Smooth muscle cell of the brain vasculature (primary cell): ENCODE results near the gene DNAJB2.
"Not testable (repeated sequence)": the region's sequence is repeated elsewhere in the genome, so short reads cannot be mapped to it uniquely, and the experiment has no call there.

Experiments used
- DNase-seq: peaks from one replicate; pipeline ENCODE4 v3.0.0-alpha.2; 2012; ENCODE audit warnings: low read depth, low spot score

DNAJB2 gene

GRCh38 chr2:219285373-219285735 lies 6.2 kb downstream of the DNAJB2 start:
- no peak for DNase-seq

GRCh38 chr2:219285894-219286425 lies 6.8 kb downstream of the DNAJB2 start:
- no peak for DNase-seq

GRCh38 chr2:219286436-219287115 lies 7.4 kb downstream of the DNAJB2 start:
- DNase-seq: no peak

GRCh38 chr2:219287116-219287440 lies 7.9 kb downstream of the DNAJB2 start:
- DNase-seq: not testable (repeated sequence)

GRCh38 chr2:219287580-219288265 lies 8.6 kb downstream of the DNAJB2 start:
- no peak for DNase-seq

GRCh38 chr2:219289195-219289536 lies 10.0 kb downstream of the DNAJB2 start:
- no peak for DNase-seq

GRCh38 chr2:219289537-219290361 lies 10.6 kb downstream of the DNAJB2 start:
- no peak for DNase-seq

GRCh38 chr2:219290381-219291171 lies 11.4 kb downstream of the DNAJB2 start:
- no peak for DNase-seq

- DNase-seq: no peak
These were observed 12.2 kb downstream of the DNAJB2 start for GRCh38 chr2:219291394-219291793.

- DNase-seq: no peak
These were observed 12.8 kb downstream of the DNAJB2 start for GRCh38 chr2:219291910-219292490.

GRCh38 chr2:219292616-219293015 lies 13.4 kb downstream of the DNAJB2 start:
- no peak for DNase-seq

- no peak for DNase-seq
These were observed 14.6 kb downstream of the DNAJB2 start for GRCh38 chr2:219293736-219294231.

GRCh38 chr2:219294356-219295351 lies 15.5 kb downstream of the DNAJB2 start:
- no peak for DNase-seq

GRCh38 chr2:219296142-219296541 lies 17.0 kb downstream of the DNAJB2 start:
- DNase-seq: no peak

- no peak for DNase-seq
These were observed 17.6 kb downstream of the DNAJB2 start for GRCh38 chr2:219296631-219297391.

- DNase-seq: no peak
These were observed 18.7 kb downstream of the DNAJB2 start for GRCh38 chr2:219297766-219298456.

GRCh38 chr2:219298759-219299371 lies 19.7 kb downstream of the DNAJB2 start:
- DNase-seq: no peak

GRCh38 chr2:219299372-219299760 lies 20.2 kb downstream of the DNAJB2 start:
- DNase-seq: no peak
